GM19324 (cell line): Measurements from ENCODE around the gene SERPINB1.

Experiments
- ATAC-seq: cut with Tn5 transposase; IDR thresholded peaks from one replicate; pipeline ENCODE4 v1.9.1; 2021; ENCODE audit warnings: mild to moderate bottlenecking, moderate library complexity; ENCODE audit not compliant: unreplicated experiment, low FRiP score

The SERPINB1 gene

GRCh38 chr6:2850538-2851113 is 9.0 kb upstream of the SERPINB1 start:
- no peak for ATAC-seq

DNA sequence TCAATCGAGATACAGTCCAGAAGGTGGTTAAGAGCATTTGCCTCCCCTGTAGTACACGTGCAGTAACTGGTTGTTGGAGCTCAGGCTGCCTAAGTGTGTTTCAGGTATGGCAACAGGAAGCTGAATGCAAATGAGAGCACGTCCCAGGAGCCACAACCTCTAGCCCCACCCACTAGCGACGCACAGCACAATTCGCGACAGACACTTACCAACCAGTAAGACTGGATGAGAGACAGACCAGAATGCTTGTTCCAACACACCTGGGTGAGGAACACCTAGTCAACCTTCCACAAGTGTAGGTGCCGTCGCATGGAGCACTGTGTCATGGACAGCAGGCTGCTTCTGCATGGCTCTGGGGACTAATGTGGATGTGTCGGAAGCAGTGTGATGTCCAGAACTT is 7.2 kb upstream of the SERPINB1 start:
- no peak for ATAC-seq

- no peak for ATAC-seq
These were observed 4.2 kb upstream of the SERPINB1 start for GRCh38 chr6:2845880-2846208.

DNA sequence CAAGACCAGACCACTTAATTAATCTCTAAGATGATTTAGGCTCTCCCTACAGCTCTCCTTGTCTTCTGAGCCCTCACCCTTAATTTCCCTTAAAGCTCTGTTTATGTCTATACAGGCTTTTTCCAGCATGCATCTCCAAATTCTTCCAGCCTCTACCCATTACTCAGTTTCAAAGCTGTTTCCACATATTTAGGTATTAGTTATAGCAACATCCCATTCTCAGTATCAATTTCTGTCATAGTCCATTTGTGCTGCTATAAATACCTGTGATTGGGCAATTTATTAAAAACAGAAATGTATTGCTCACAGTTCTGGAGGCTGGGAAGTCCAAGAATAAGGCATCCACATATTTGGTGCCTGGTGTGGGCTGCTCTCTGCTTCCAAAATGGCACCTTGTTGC is 2.3 kb upstream of the SERPINB1 start:
- ATAC-seq = no peak

GRCh38 chr6:2843138-2843740 is 1.6 kb upstream of the SERPINB1 start:
- ATAC-seq = no peak

DNA sequence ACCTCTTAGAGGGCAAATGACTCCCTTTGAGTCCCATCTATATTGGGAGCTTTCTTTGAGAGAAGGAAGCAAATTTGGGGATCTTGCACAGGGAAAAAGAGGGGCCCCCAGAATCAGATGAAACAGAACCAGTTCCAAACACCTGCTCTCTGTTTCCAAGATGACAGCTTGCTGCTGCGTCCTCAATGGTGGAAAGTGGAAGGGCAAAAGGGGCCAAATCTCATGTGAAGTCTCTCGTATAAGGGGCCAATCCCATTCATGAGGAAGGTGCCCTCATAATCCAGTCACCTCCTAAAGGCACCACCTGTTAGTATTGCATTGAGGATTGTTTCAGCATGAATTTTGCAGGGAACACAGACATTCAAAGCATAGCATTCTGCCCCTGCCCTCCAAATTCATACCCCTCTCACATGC is 483 bp upstream of the SERPINB1 start:
- ATAC-seq = no peak

- no peak for ATAC-seq
These were observed 958 bp downstream of the SERPINB1 start for GRCh38 chr6:2840749-2841061.

DNA sequence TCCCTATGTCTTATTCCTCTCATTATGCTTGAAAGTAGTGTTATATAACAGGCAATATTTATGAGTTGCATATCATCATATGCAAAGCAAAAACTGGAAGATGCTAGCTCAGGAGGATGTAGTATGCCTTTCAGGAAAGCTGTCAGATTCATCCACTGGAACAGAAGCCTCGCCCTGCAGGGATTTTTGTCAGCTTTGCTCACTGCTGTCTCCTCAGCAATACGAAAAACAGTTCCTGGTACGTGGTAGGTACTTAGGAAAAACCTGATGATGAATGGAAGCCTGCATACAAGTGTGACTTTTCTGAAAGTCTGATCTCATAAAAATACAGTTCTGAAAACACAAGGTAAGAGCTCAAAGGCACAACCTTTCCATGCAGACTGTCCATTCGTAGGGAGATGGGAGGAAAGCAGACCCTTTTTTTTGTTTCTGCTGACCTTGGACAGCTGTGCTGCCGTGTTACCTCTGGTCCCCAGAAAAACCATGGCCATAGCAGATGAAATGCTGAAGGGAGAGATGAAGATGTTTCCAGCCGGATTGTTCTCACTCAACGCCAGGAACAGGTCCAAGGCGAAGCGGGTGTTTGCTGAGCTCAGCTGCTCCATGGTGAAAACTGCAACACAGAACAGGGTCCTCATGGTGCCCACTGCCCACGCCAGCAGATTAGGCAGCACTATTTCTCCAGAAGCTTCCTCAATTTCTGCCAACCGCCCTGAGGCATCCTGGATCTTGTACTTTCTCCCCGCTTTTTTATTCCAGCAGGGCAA is 1.5 kb downstream of the SERPINB1 start:
- no peak for ATAC-seq

DNA sequence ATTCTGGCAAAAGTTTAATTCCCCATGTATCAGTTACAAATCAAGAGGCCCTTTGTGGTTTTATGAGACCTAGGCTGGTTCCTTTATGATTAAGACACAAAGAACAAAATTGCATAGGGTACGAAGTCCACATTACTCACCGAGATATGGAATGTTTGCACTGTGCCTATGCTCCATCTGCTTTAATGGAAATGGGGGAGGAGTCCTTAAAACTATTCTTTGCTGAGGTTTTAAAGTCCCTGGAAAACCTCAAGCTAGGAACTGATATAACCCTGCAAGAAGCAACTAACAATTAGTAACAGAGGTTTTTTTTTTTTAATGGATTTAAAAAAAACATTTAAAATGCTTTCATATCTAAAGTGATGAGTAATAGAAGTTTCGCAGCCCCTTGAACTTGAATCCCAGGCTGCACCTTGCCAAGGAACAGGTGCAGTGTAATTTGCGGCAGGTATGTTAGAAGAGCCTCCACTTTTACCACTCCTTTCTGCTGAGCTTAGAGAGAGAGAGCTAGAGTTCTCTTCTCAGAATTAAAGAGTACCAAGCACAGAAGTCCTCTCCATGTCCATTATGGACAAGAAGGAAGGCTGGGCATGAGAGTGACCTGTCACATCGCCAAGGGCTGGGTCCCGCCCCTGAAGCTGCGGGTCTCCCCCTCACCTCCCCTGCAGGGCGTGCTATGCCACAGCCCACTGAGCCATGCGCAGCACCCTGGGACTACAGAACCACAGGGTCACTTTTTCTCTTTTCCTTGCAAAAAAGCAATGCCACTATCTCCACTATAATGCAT is 2.3 kb downstream of the SERPINB1 start:
- ATAC-seq = no peak

DNA sequence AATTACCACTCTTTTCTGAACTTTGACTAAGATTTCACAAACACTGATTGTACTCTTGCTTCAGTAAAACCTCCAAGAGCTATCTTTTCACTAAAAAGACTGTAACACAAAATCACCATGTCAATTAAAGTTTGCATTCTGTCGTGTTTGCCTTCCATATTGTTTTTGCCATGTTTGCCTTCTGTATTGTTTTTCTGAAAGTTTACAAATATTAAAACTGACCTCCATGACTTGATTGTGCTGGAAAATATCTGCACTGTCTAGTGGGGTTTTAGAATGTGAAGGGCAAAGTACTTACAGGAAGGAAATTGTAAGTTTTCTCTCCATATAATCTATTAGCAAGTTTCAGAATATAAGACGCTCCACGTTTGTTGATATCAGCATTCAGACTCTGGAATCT is 3.4 kb downstream of the SERPINB1 start:
- no peak for ATAC-seq

GRCh38 chr6:2834262-2834661 is 7.4 kb downstream of the SERPINB1 start:
- ATAC-seq = no peak

DNA sequence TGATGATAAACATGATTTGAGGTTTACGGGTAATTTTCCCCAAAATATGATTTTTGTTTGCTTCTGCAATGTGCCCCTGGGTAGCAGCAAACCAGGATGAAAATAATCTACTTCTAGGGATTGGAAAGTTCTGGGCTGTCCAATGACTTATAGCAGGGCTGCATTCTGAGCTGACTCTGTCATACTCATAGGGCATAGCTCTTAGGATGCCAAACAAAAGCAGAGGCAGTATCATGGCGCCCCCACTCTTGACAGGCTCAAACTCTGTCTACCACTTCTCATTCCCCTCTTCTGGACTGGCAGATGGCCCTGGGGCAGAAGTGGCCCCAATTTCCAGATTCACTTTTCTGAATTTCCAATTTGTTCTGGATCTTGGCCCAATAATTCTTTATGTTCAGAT is 10.3 kb downstream of the SERPINB1 start:
- no peak for ATAC-seq

DNA sequence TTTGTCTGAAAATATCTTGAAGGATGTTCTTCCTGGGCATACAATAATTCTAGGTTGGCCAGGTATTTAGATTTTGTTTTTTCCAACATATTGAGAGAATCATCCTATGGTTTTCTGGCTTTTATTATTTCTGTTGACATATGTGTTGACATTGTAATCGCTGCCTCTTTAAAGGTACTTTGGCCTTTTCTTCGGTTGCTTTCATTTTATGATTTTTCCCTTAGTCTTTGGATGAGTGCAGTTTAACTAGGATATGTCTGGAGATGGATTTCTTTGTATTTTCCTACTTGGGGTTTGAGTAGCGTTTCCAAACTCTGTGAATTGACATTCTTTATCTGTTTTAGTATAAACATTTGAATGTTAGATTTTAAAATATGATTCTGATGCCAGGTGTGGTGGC is 11.5 kb downstream of the SERPINB1 start:
- ATAC-seq = no peak

- ATAC-seq = no peak
These were observed 12.4 kb downstream of the SERPINB1 start for GRCh38 chr6:2829253-2829652.

- ATAC-seq = no peak
These were observed 13.0 kb downstream of the SERPINB1 start for GRCh38 chr6:2828629-2829028.

DNA sequence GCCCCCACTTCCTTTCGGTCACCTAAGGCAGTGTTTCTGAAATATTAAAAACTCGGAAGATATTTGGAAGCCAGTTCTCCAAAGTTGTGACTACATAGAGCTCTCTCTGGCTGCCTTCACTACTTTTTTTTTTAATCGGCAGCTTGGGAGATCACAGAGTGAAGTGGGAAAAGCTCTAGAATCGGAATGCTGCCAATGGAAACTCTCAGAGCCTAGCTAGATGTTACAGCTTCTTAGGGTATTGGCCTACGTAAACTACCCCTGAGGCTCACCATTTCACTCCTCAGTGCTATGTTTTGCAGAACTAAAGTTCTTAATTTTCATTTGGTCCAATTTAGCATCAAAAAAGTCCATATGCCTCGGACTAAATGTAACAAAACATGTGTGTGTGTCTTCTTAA is 14.5 kb downstream of the SERPINB1 start:
- no peak for ATAC-seq

- no peak for ATAC-seq
These were observed 15.5 kb downstream of the SERPINB1 start for GRCh38 chr6:2826131-2826530.

- ATAC-seq = no peak
These were observed 18.4 kb downstream of the SERPINB1 start for GRCh38 chr6:2823104-2823850.

- no peak for ATAC-seq
These were observed 20.1 kb downstream of the SERPINB1 start for GRCh38 chr6:2821554-2821953.

DNA sequence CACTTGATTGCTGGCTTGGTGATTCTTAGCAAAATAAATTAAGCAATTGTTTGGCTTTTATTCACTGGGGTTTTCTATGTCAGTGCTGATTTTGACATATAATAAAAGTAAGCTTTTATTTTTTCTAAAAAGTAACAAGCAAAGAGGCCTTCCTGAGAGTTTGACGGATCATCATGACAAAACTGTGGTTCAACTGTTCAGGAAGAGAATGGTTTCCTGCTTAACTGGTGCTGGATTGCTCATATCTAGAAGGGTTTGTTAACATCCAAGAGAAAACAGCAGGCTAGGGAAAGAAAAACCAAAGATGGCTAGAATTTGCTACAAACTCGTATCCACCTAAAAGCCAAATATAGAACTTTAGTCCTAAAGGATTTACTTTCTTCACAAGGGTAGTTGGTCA is 21.2 kb downstream of the SERPINB1 start:
- no peak for ATAC-seq

DNA sequence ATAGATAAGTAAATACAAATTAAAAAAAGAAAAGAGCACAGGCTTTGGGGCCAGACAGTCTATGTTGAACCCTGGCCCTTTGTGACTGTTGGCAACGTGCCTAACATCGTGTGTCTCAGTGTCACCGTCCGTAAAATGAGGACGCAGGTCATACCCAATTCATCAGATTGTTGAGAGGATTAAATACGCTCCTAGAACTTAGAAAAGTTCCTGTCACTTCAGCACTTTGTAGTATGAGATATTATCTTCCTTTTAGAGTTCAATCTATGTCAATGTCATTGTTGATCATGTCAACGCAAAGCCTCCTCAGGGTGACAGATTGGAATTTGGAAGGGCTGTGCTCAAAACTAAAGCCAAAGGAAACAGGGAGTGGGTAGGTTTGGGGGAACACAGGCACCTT is 21.7 kb downstream of the SERPINB1 start:
- no peak for ATAC-seq
